ENCODE measurements around the gene NRCAM.

GRCh38 chr7:108451296-108451848 is 4.9 kb downstream of the NRCAM start:
- TF ChIP-seq CTCF (IDR thresholded peaks at IDR 0.05; ENCODE audit: low read length) (no peak), EZH2phosphoT487 (IDR thresholded peaks at IDR 0.05; ENCODE audit: low read length) (no peak)

Measured in MM.1S (cell line).